Measurements from ENCODE around the gene ADORA2A. TPM values are rescaled to one million over a fixed set of nuclear protein-coding genes. Genes with fewer than 3 reads are reported as not detected.

ADORA2A gene
- polyA plus RNA-seq, 3 donors, result 0.90 to 2.5 (median 1.1) TPM

Other genes starting within 250 kb of the ADORA2A start
- 1 to 10 TPM in 2 of 3 donors, under 1 TPM in 1; 0.77 to 9.3 (median 6.3) TPM for gene SUSD2, start 246.1 kb upstream of the ADORA2A start, polyA plus RNA-seq
- 10 to 100 TPM; 15.7 to 68.7 (median 51.3) TPM for gene GGT5, start 182.5 kb upstream of the ADORA2A start, polyA plus RNA-seq
- gene SPECC1L, start 156.8 kb upstream of the ADORA2A start, polyA plus RNA-seq, result 10 to 100 TPM in 2 of 3 donors, 1 to 10 TPM in 1; 8.8 to 14.7 (median 10.2) TPM
- gene UPB1, start 67.7 kb downstream of the ADORA2A start, polyA plus RNA-seq, result under 1 TPM; 0.16 to 0.27 (median 0.22) TPM
- gene GUCD1, start 127.5 kb downstream of the ADORA2A start, polyA plus RNA-seq, result 100 to 1,000 TPM in 1 of 3 donors, 10 to 100 TPM in 2; 48.4 to 121 (median 73.6) TPM
- 100 to 1,000 TPM in 1 of 3 donors, 10 to 100 TPM in 2; 39.6 to 107 (median 89.5) TPM for gene SNRPD3, start 128.4 kb downstream of the ADORA2A start, polyA plus RNA-seq
- gene LRRC75B, start 165.5 kb downstream of the ADORA2A start, polyA plus RNA-seq, result 10 to 100 TPM in 2 of 3 donors, 1 to 10 TPM in 1; 5.8 to 12.5 (median 10.8) TPM
- 10 to 100 TPM in 1 of 3 donors, 1 to 10 TPM in 2; 3.8 to 37.1 (median 5.4) TPM for gene GGT1, start 175.6 kb downstream of the ADORA2A start, polyA plus RNA-seq

Measured in adipose tissue (tissue), 3 donors.